T-cell (primary cell): ENCODE measurements around the gene PMPCA. TPM values are rescaled to one million over a fixed set of nuclear protein-coding genes. Genes with fewer than 3 reads are reported as not detected.

Experiments used
- ATAC-seq, 4 experiments: fragments of 200-7000 bp in 3 of 4; fragments of 150-1000 bp in 1 of 4; cut with Tn5 transposase; replicated peaks in 1 of 4; 1 replicate in 3 of 4; 2 replicates in 1 of 4; pipeline ENCODE4 v1.10.0; 2021; ENCODE audit warnings: moderate library complexity in 3 of 4, mild to moderate bottlenecking in 2 of 4, moderate number of reproducible peaks in 1 of 4
- CTCF ChIA-PET, 2 donors: fragments of 300-600 bp; sonication (Branson Sonifier 250); formaldehyde crosslinking; loops; one replicate each; lab custom pipeline; 2022; ENCODE audit warnings: antibody characterized with exemption in 2 of 2; lab: Charles Lee
- POLR2A ChIA-PET, 2 donors: fragments of 300-600 bp; sonication (Branson Sonifier 250); formaldehyde crosslinking; loops; one replicate each; lab custom pipeline; 2022; ENCODE audit warnings: antibody characterized with exemption in 2 of 2; lab: Charles Lee
- DNase-seq, 35 experiments: peaks; one replicate each; pipeline versions ENCODE4 v3.0.0 to v3.0.0-alpha.2; 2013 to 2023
- H3K27ac ChIP-seq: one replicate; pipeline ENCODE4 v1.5.1; 2013; ENCODE audit warnings: low read length
- H3K27me3 ChIP-seq, 2 experiments: replicated peaks in 1 of 2; 1 replicate in 1 of 2; 2 replicates in 1 of 2; pipeline versions ENCODE4 v1.6.1 to v1.7.0; 2013; ENCODE audit warnings: low read length in 1 of 2, mixed read lengths in 1 of 2; ENCODE audit not compliant: control insufficient read depth in 2 of 2, insufficient read depth in 2 of 2; ENCODE audit errors: extremely low read depth in 1 of 2
- H3K36me3 ChIP-seq, 2 donors: 1 replicate in 1 of 2; 2 replicates in 1 of 2; pipeline versions ENCODE4 v1.6.1 to v1.7.0; 2013; ENCODE audit warnings: low read length in 1 of 2; ENCODE audit not compliant: control insufficient read depth in 2 of 2, insufficient read depth in 1 of 2; ENCODE audit errors: extremely low read depth in 1 of 2
- H3K4me1 ChIP-seq, 2 experiments: 1 replicate in 1 of 2; 2 replicates in 1 of 2; pipeline versions ENCODE4 v1.6.1 to v1.7.0; 2013; ENCODE audit warnings: low read length in 2 of 2, mixed read lengths in 1 of 2; ENCODE audit not compliant: insufficient read depth in 2 of 2, control insufficient read depth in 1 of 2; ENCODE audit errors: extremely low read depth in 1 of 2
- H3K4me3 ChIP-seq, 2 donors: 1 replicate in 1 of 2; 2 replicates in 1 of 2; pipeline versions ENCODE4 v1.5.1 to v1.7.0; 2013; ENCODE audit warnings: mild to moderate bottlenecking in 2 of 2, low read length in 1 of 2, moderate library complexity in 1 of 2; ENCODE audit not compliant: control insufficient read depth in 1 of 2; ENCODE audit errors: extremely low read depth in 1 of 2
- H3K9me3 ChIP-seq: 2 replicates; pipeline ENCODE4 v1.7.0; 2013
- H3K27ac Mint-ChIP-seq, 2 donors: one replicate each; pipeline ENCODE4 v1.8.0; 2020 to 2021; ENCODE audit warnings: mild to moderate bottlenecking in 2 of 2, mixed read lengths in 2 of 2
- H3K27me3 Mint-ChIP-seq, 2 donors: one replicate each; pipeline ENCODE4 v1.8.0; 2021 to 2022; ENCODE audit warnings: mixed read lengths in 2 of 2
- H3K36me3 Mint-ChIP-seq: one replicate; pipeline ENCODE4 v1.8.0; 2021; ENCODE audit warnings: mixed read lengths
- H3K4me1 Mint-ChIP-seq, 3 donors: one replicate each; pipeline ENCODE4 v1.8.0; 2020 to 2022; ENCODE audit warnings: mixed read lengths in 3 of 3, mild to moderate bottlenecking in 1 of 3
- H3K4me3 Mint-ChIP-seq, 3 donors: one replicate each; pipeline ENCODE4 v1.8.0; 2020 to 2022; ENCODE audit warnings: mild to moderate bottlenecking in 3 of 3, mixed read lengths in 3 of 3, moderate library complexity in 3 of 3
- H3K9me3 Mint-ChIP-seq, 3 donors: one replicate each; pipeline ENCODE4 v1.8.0; 2020 to 2022; ENCODE audit warnings: mixed read lengths in 3 of 3
- WGBS: methylation state at CpG from one replicate; pipeline ENCODE4 v1.1.5; 2013; ENCODE audit warnings: missing lambda C conversion rate; ENCODE audit not compliant: insufficient coverage; 5-methylcytosine and 5-hydroxymethylcytosine counted together
- total RNA-seq, 35 experiments: library from RNA in 6 of 35; stranded (reverse) in 6 of 35; fragments of 120-200 nt in 1 of 35; gene quantifications; one replicate each; pipeline versions ENCODE4 v1.2.1 to v1.2.4 and lab custom pipeline; 2013 to 2026

Gene PMPCA
- total RNA-seq, 5 donors from 2014 or later (not counting 1 experiment from before 2014, with no cell fraction given): 55.8 to 81.9 (median 65.7) TPM

DNA sequence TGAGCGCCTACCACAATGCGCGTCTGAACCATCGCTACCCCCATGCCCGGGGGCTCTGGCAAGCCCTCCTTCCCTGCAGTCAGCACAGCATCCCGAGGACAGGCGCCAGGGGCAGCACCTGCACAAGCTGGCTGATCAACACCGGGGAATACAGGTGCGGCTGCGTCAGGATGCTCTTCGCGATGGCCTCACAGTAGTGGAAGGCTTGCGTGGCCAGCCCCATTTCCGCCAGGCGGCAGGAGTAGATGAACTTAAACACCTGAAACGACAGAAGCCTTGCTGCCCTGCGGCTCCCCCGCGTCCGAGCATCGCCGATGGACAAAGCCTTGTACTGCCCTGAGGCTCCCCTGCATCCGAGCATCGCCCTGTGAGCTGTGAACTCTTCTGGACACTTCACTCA, 46.9 kb downstream of the PMPCA start:
- 98% methylated on average over 24 of the region's 24 CpGs for WGBS
- peaks cover 41% of the 10 kb centered on the region for H3K36me3 Mint-ChIP-seq
- Histone ChIP-seq H3K27ac (no peak overlapping the region), H3K4me1 (no peaks in the 10 kb centered on the region), H3K36me3 (peaks cover 34 to 87% of the 10 kb centered on the region in 2 donors), H3K9me3 (no peaks in the 10 kb centered on the region), H3K4me3 (no peak overlapping the region), H3K27me3 (no peaks in the 10 kb centered on the region)
- ChIA-PET CTCF (interaction anchor here in 1 of 2 donors (0.7 kb wide), 1 partner anchor 19 kb away, joined by 9 read pairs; no protein-coding TSS in a partner anchor), POLR2A (interaction anchor here in 1 of 2 donors (0.6 kb wide), 2 partner anchors 23 to 554 kb away, joined by 7 to 11 read pairs; no protein-coding TSS in a partner anchor)
- H3K9me3 Mint-ChIP-seq: no peaks in the 10 kb centered on the region
- no peaks in the 10 kb centered on the region for H3K27me3 Mint-ChIP-seq
- DNase-seq (no peak), ATAC-seq (no peak)
- H3K4me1 Mint-ChIP-seq: peaks cover 0 to 5% (median 0%) of the 10 kb centered on the region in 3 donors
- no peak overlapping the region for H3K4me3 Mint-ChIP-seq
- no peak overlapping the region for H3K27ac Mint-ChIP-seq

DNA sequence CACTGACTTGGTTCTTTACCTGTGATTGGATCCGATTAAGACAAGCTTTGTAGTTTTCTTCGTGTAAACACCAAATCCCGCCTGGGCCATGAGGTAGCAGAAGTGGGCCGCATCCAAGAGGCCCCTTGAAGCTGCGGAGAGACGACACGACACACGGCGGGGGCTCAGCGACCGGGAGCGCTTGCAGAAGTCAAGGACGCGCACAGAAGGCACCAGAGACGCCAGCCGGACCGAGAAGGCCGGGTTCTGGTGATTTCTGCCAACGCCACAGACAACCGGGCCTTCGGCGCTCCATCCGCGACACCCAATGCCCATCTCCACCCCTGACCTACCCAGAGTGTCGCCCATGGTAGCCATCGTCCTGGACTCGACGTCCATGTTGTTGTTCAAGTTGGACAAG, 49.0 kb downstream of the PMPCA start:
- Mint-ChIP-seq H3K9me3 (no peaks in the 10 kb centered on the region), H3K4me1 (no peaks in the 10 kb centered on the region), H3K27ac (no peak overlapping the region), H3K27me3 (no peaks in the 10 kb centered on the region), H3K4me3 (no peak overlapping the region), H3K36me3 (peaks cover 38% of the 10 kb centered on the region)
- Histone ChIP-seq H3K36me3 (peaks cover 28 to 93% of the 10 kb centered on the region in 2 donors), H3K9me3 (no peaks in the 10 kb centered on the region), H3K27me3 (no peaks in the 10 kb centered on the region), H3K4me1 (no peaks in the 10 kb centered on the region), H3K27ac (no peak overlapping the region), H3K4me3 (no peak overlapping the region)
- no peak for DNase-seq
- WGBS: 97% methylated on average over 26 of the region's 28 CpGs
- CTCF ChIA-PET: no interaction called here
- POLR2A ChIA-PET: no interaction called here
- ATAC-seq: no peak

DNA sequence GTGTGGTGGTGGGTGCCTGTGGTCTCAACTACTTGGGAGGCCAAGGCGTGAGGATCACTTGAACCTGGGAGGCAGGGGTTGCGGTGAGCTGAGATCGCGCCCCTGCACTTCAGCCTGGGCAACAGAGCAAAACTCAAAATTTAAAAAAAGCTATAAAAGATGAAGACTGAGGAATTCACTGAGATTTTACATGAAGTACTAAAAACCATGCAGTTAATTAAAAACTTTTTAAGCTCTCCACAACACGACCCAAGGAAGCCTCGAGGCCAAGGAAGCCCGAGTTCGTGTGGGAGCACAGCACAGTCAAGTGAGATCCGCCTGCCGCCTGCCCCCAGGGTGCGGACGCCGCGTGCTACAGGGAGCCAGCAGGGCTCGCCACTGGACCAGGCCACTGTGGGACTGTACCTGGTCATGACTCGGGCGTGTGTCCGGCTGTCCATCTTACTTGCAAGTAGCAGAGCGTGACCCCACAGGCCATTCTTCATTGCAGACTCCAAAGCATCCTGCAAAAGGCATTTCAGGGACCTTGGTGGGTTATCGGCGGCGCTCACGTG, 50.4 kb downstream of the PMPCA start:
- H3K27ac Mint-ChIP-seq: no peak overlapping the region
- Histone ChIP-seq H3K27ac (no peak overlapping the region), H3K9me3 (no peaks in the 10 kb centered on the region), H3K4me3 (no peak overlapping the region), H3K4me1 (no peaks in the 10 kb centered on the region), H3K36me3 (peaks cover 28 to 93% of the 10 kb centered on the region in 2 donors), H3K27me3 (no peaks in the 10 kb centered on the region)
- no peaks in the 10 kb centered on the region for H3K9me3 Mint-ChIP-seq
- DNase-seq: no peak
- WGBS: over 99% methylated on average over 19 of the region's 23 CpGs
- POLR2A ChIA-PET: interaction anchor here in 1 of 2 donors (0.6 kb wide), 1 partner anchor 46 kb away, joined by 4 read pairs; no protein-coding TSS in a partner anchor
- CTCF ChIA-PET: interaction anchor here in 1 of 2 donors (0.6 kb wide), 1 partner anchor 38 kb away, joined by 3 read pairs; no protein-coding TSS in a partner anchor
- H3K4me3 Mint-ChIP-seq: no peak overlapping the region
- H3K4me1 Mint-ChIP-seq: peaks cover 0 to 5% (median 0%) of the 10 kb centered on the region in 3 donors
- peaks cover 39% of the 10 kb centered on the region for H3K36me3 Mint-ChIP-seq
- no peak for ATAC-seq
- H3K27me3 Mint-ChIP-seq: no peaks in the 10 kb centered on the region

DNA sequence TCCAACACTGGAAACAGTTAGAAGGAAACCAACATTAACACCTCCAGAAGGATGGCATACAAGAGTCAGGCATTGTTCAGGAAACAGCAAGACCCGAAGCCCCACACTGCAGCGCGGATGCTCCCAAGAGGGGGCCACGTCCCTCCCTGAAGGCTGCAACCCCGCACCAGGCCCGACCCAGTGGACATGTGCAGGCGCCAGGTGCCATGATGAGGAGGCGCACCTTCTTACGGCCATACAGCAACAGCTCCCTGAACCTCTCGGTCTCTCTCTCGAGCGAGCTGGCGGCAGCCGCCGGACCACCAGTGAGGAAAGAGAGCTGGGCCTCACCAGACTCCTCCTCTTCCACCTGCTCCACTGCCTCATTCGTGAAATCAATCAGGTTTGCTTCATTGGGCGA, 52.2 kb downstream of the PMPCA start:
- peaks cover 46% of the 10 kb centered on the region for H3K36me3 Mint-ChIP-seq
- DNase-seq (no peak), ATAC-seq (no peak)
- H3K27me3 Mint-ChIP-seq: no peaks in the 10 kb centered on the region
- H3K27me3 ChIP-seq: no peaks in the 10 kb centered on the region
- H3K4me1 ChIP-seq: no peaks in the 10 kb centered on the region
- H3K27ac Mint-ChIP-seq: no peak overlapping the region
- no peak overlapping the region for H3K4me3 ChIP-seq
- ChIA-PET CTCF (no interaction called here), POLR2A (no interaction called here)
- H3K4me3 Mint-ChIP-seq: no peak overlapping the region
- H3K27ac ChIP-seq: no peak overlapping the region
- WGBS: 93% methylated on average over 17 of the region's 17 CpGs
- peaks cover 36 to 94% of the 10 kb centered on the region in 2 donors for H3K36me3 ChIP-seq
- H3K9me3 Mint-ChIP-seq: no peaks in the 10 kb centered on the region
- H3K4me1 Mint-ChIP-seq: peaks cover 0 to 5% (median 0%) of the 10 kb centered on the region in 3 donors
- H3K9me3 ChIP-seq: no peaks in the 10 kb centered on the region

DNA sequence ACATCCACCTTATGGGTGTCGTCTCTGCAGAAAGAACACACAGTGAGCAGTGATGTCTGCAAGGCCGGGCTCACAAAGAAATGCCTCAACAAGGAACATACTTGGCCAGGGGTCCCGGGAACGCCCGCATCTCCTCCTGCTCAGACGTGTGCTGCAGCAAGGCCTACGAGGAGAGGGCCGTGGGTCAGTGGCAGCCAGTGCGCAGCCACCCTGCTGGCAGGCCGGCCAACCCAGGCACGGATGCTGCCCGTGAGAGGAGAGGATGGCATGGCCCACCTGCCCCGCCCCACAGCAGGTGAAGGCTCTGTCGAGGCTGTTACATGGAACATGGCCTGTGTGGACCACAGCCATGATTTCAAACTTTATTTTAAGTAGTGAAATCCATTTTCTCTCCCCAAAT, 53.1 kb downstream of the PMPCA start:
- H3K4me1 Mint-ChIP-seq: peaks cover 0 to 5% (median 0%) of the 10 kb centered on the region in 3 donors
- ChIA-PET POLR2A (no interaction called here), CTCF (no interaction called here)
- Histone ChIP-seq H3K27ac (no peak overlapping the region), H3K9me3 (no peaks in the 10 kb centered on the region), H3K4me1 (no peaks in the 10 kb centered on the region), H3K4me3 (no peak overlapping the region), H3K27me3 (no peaks in the 10 kb centered on the region), H3K36me3 (peaks cover 36 to 96% of the 10 kb centered on the region in 2 donors)
- H3K27ac Mint-ChIP-seq: no peak overlapping the region
- DNase-seq (no peak), ATAC-seq (no peak)
- peaks cover 49% of the 10 kb centered on the region for H3K36me3 Mint-ChIP-seq
- WGBS: 97% methylated on average over 14 of the region's 14 CpGs
- H3K4me3 Mint-ChIP-seq: no peak overlapping the region
- no peaks in the 10 kb centered on the region for H3K9me3 Mint-ChIP-seq
- H3K27me3 Mint-ChIP-seq: no peaks in the 10 kb centered on the region

DNA sequence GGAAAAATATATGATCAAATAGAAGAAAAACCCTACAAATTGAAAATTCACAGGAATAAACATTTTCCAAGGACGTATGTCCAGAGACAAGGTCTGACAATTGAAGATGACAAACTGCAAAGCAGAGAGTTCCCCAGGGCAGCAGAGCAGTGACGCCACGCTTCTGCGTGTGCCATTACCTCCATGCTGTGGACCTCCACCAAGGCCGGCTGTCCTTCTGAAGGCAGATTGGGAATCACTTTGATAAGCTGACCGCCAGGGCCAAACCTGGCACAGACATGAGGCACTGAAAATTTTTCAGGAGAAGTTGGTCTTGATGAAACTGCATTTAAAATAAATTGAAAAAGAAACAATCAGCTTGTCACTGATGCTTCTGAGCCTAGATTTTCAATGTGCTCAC, 53.8 kb downstream of the PMPCA start:
- no peaks in the 10 kb centered on the region for H3K9me3 ChIP-seq
- no peak overlapping the region for H3K4me3 ChIP-seq
- Mint-ChIP-seq H3K4me3 (no peak overlapping the region), H3K4me1 (peaks cover 0 to 5% (median 0%) of the 10 kb centered on the region in 3 donors), H3K9me3 (no peaks in the 10 kb centered on the region), H3K36me3 (peaks cover 42% of the 10 kb centered on the region), H3K27me3 (no peaks in the 10 kb centered on the region), H3K27ac (no peak overlapping the region)
- no peaks in the 10 kb centered on the region for H3K4me1 ChIP-seq
- CTCF ChIA-PET: no interaction called here
- POLR2A ChIA-PET: interaction anchor here in 1 of 2 donors (0.6 kb wide), 1 partner anchor 62 kb away, joined by 8 read pairs; no protein-coding TSS in a partner anchor
- DNase-seq (no peak), ATAC-seq (no peak)
- peaks cover 42 to 95% of the 10 kb centered on the region in 2 donors for H3K36me3 ChIP-seq
- no peaks in the 10 kb centered on the region for H3K27me3 ChIP-seq
- whole genome bisulfite sequencing: 93% methylated on average over 6 of the region's 6 CpGs
- H3K27ac ChIP-seq: no peak overlapping the region
